Stimulated activated effector memory CD8-positive, alpha-beta T cell treated with anti-CD3 and anti-CD28 coated beads, Interleukin-12 subunit alpha, Interleukin-12 subunit beta, amount 100 ng/mL, for 72 hours (primary cell): ENCODE measurements around the gene SDCBP2.

Source experiments
- ATAC-seq: fragments of 150-1000 bp; cut with Tn5 transposase; 2 replicates; pipeline ENCODE4 v1.10.0; 2021
- DNase-seq, 2 donors: peaks; one replicate each; pipeline ENCODE4 v3.0.0; 2021 to 2022; ENCODE audit warnings: low spot score in 2 of 2
- H3K27ac Mint-ChIP-seq: one replicate; pipeline ENCODE4 v1.8.0; 2022; ENCODE audit warnings: mild to moderate bottlenecking, mixed read lengths
- H3K36me3 Mint-ChIP-seq: one replicate; pipeline ENCODE4 v1.8.0; 2022; ENCODE audit warnings: mild to moderate bottlenecking, mixed read lengths
- H3K4me1 Mint-ChIP-seq: one replicate; pipeline ENCODE4 v1.8.0; 2022; ENCODE audit warnings: mixed read lengths
- H3K4me3 Mint-ChIP-seq: one replicate; pipeline ENCODE4 v1.8.0; 2022; ENCODE audit warnings: mild to moderate bottlenecking, mixed read lengths
- H3K9me3 Mint-ChIP-seq: one replicate; pipeline ENCODE4 v1.8.0; 2022; ENCODE audit warnings: mixed read lengths

SDCBP2 gene

DNA sequence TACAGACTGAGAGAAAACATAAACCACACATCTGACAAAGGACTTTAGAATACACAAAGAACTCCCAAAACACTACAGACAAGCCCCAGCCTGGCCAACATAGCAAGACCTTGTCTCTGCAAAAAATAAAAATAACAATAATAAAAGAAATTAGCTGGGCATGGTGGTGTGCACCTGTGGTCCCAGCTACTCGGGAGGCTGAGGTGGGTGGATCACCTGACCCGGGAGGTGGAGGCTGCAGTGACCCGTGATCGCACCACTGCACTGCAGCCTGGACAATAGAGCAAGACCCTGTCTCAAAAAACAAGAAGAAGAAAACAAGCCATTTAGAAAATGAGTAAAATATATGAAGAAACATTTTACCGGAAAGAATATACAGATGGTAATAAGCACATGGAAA, 13.1 kb downstream of the SDCBP2 start:
- Mint-ChIP-seq H3K36me3 (no peaks in the 10 kb centered on the region), H3K4me3 (no peak overlapping the region), H3K27ac (no peak overlapping the region), H3K9me3 (no peaks in the 10 kb centered on the region), H3K4me1 (peaks cover 10% of the 10 kb centered on the region)
- DNase-seq = no peak
- no peak for ATAC-seq

DNA sequence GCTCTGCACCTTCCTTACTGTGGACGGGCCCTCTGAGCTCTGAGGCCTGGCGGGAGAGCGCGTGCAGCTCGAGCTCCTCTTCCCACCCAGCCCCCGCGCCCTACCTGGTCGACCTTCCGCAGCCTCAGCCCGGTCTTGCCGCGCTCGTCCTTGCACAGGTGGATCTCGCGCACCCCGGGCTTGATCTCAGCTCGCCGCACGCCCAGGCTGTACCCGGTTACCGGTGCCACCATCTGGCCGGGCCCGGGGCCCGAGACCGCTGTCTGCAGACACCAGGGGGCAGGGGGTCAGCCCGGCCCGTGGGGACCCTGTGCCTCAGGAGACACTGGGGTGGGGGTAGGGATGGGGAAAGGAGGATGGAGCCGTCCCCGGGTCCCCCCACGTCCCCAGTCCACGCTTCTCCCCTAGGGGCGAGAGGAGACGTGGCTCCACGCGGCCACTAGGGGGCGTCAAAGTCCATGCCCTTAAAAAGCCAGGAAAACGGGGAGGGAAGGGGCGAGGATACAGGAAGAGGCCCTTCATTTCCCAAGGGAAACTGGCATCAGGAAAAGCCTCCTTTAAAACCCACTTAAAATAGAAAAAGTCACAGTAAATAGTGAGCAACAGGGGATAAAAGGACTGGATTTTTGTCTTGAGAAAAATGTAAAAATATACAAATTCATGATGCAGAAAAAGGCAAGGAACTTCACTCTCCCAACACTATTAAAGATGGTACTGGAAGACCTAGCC, 15.5 kb downstream of the SDCBP2 start:
- Mint-ChIP-seq H3K4me3 (no peak overlapping the region), H3K4me1 (peaks cover 10% of the 10 kb centered on the region), H3K36me3 (no peaks in the 10 kb centered on the region), H3K9me3 (no peaks in the 10 kb centered on the region), H3K27ac (no peak overlapping the region)
- DNase-seq (peak; percentile 47 to 79), ATAC-seq (peak; percentile 58)

DNA sequence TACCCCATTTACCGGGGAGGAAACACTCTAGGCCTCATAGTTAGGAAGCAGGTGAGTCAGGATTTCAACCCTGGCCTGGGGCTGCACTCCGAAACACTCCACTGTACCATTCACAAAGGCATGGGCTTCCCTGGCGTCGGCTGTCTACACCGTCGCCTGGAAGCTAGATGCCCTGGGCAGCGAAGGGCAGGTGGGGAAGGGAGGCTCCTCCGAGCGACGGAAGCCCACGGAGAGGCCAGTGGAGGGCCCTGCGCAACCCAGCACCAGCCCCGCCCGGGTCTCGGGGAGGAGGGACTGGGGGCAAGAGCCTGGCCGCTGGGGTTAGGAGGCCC, 16.1 kb downstream of the SDCBP2 start:
- H3K36me3 Mint-ChIP-seq = no peaks in the 10 kb centered on the region
- no peak overlapping the region for H3K4me3 Mint-ChIP-seq
- H3K27ac Mint-ChIP-seq = no peak overlapping the region
- DNase-seq (no peak), ATAC-seq (no peak)
- H3K4me1 Mint-ChIP-seq = peaks cover 6% of the 10 kb centered on the region
- H3K9me3 Mint-ChIP-seq = no peaks in the 10 kb centered on the region

DNA sequence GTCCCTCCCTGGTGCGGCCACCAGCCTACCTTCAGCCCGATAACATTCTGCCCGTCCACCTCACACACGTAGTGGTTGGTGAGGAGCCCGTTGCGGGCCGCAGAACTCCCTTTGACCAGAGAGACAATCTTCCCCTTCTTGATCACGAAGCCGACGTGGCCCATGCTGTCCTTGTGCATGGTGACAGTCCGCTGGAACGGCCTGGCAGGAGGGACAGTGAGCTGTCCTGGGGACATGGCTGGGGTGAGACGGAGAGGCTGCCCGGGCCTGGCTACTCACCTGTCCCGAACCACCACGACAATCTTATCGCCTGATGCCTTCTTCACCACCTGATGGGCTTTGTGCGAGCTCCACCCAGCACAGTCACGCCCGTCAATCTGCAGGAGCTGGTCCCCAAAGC, 16.6 kb downstream of the SDCBP2 start:
- Mint-ChIP-seq H3K36me3 (no peaks in the 10 kb centered on the region), H3K9me3 (no peaks in the 10 kb centered on the region), H3K4me3 (no peak overlapping the region), H3K27ac (no peak overlapping the region), H3K4me1 (peaks cover under 1% of the 10 kb centered on the region)
- no peak for ATAC-seq
- DNase-seq = no peak

DNA sequence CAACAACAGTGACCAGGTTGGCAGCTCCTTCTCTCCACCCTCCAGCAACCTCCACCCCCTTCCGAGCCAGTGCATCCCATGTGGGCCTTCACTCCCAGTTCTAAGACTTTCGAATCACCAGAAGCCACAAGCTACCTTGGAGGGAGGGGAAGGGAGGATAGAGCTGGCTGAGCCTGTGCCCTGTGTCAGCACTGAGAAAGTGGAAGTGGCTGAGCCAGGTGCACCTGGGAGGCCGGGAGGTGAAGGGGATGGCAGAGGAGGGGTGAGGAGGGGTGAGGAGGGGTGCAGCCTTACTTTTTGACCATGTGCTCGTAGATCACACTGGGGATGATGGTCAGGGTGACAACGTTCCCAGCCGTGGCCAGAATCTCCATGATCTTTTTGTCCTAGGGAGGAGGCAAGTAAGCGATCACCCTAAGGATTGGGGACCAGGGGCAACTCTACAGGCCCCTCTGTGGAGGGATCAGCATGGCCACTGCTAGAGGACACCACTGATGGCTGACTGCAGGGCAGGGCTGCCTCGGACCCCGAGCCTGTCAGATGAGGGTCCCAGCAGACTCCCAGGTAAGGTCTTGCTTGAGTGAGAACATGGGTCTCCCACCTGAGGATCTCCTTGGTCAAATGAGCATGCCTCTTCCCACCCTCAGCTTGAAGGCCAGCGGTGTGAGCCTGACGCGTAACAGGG, 18.3 kb downstream of the SDCBP2 start:
- Mint-ChIP-seq H3K4me3 (no peak overlapping the region), H3K4me1 (no peaks in the 10 kb centered on the region), H3K36me3 (peaks cover 1% of the 10 kb centered on the region), H3K9me3 (no peaks in the 10 kb centered on the region), H3K27ac (no peak overlapping the region)
- no peak for DNase-seq
- no peak for ATAC-seq

DNA sequence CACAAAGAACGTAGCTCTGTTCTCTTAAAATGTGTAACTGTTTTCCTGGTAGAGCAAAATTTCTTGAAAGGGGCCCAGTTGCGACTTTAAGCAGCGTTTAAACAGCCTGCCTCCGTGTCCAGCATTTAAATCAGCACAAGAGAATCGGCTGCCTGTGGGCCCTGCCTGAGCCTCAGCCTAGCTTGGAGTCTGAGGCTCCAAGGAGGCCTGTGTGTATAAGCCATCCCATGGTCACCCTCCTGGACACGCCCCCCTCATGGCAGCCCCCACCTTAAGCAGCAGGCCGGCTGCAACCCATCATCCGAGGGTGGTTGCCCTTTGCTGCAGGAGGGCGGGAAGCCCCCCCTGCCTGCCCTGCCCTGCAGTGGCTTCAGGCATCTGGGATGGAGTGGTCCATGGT, 18.9 kb downstream of the SDCBP2 start:
- DNase-seq (no peak), ATAC-seq (no peak)
- Mint-ChIP-seq H3K36me3 (peaks cover 5% of the 10 kb centered on the region), H3K4me3 (no peak overlapping the region), H3K9me3 (no peaks in the 10 kb centered on the region), H3K27ac (no peak overlapping the region), H3K4me1 (no peaks in the 10 kb centered on the region)

DNA sequence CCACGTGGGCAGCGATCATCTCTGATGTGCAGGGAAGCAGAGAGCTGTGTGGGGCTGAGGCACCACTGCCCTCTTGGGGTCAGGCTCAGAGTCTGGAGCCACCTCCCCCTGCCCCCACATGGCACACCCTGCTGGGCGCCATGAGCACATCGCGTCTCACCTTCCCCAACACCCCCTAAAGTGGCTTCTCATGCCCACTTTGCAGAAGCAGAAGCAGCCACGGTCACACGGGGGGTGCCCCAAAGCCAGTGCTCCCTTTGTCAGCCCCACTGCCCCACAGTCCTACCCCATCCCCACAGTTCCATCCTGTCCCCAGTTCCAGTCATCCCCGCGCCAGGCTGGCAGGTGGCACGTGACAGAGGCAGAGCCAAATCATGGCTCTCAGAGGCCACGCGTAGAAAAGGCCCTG, 19.5 kb downstream of the SDCBP2 start:
- Mint-ChIP-seq H3K4me3 (no peak overlapping the region), H3K36me3 (peaks cover 5% of the 10 kb centered on the region), H3K9me3 (no peaks in the 10 kb centered on the region), H3K27ac (no peak overlapping the region), H3K4me1 (no peaks in the 10 kb centered on the region)
- ATAC-seq (no peak), DNase-seq (no peak)

DNA sequence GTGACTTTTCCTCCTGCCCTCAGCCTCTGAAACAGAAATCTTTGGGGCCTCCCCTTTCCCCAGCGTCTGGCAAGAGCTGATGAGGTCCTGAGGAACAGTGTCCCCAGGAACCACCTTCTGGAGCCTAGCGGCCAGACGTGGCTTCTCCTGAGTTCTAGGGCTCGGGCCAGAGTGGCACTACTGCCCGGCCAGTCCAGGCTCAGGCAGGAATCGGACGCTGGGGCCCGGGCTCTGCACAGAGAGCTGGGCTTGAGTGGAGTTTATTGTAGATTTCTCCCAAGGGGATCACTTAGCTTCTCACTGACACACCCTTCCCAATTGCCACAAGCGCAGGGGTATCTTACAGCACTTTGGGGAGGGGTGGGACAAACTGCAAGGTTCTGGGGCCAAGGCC, 20.2 kb downstream of the SDCBP2 start:
- ATAC-seq = no peak
- no peak for DNase-seq
- H3K27ac Mint-ChIP-seq = no peak overlapping the region
- peaks cover 5% of the 10 kb centered on the region for H3K36me3 Mint-ChIP-seq
- no peak overlapping the region for H3K4me3 Mint-ChIP-seq
- H3K4me1 Mint-ChIP-seq = no peaks in the 10 kb centered on the region
- H3K9me3 Mint-ChIP-seq = no peaks in the 10 kb centered on the region

DNA sequence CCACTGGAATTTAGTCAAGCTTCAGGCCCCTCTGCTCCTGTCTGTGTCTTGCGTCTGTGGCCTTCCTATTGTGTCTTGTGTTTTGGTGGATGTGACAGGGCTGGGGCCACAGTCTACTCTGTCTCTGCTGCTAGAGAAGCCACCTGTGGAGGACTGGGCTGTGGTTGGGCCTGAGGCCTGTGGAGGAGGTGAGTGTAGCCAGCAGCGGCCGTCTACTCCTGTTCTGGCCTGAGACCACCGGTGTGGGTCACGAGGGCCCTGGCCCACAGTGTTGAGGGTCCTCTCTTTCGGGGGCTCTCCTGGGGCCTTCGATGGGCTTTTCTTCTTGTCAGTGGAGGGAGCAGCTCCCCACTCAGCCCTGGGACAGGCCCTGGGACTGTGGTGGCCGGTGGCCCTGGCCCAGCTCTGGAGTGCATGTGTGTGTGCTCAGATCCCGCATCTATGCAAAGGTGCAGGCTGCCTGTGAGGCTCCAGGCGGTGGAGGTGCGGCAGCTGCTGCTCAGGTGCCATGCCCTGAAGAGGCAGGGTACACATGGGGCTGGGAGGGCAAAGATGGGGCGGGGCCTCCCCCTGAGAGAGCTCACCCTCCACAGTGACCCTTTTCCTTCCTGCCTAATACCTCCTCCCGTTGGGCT, 20.8 kb downstream of the SDCBP2 start:
- H3K27ac Mint-ChIP-seq = peak overlapping the region; percentile 24

DNA sequence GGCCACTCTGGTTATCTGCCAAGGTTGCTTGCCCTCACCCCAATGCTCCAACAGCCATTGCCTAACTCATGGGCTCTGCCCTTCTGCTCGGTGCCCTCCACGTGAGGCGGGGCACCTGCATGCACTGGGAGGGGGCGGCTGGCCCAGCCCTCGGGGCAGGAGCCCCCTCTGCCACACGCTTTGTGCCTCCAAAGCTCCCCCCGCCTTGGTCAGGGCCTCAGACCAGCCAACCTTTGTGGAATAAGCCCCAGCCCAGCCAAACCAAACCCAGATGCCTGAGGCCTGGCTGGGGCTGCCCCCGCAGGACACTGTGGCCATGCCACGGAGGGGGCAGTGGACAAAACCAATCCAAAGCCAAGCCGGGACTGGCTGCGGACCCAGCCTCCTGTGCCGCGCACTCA, 21.4 kb downstream of the SDCBP2 start:
- no peak for DNase-seq
- no peaks in the 10 kb centered on the region for H3K4me1 Mint-ChIP-seq
- peaks cover 13% of the 10 kb centered on the region for H3K36me3 Mint-ChIP-seq
- ATAC-seq = no peak
- no peak overlapping the region for H3K4me3 Mint-ChIP-seq
- H3K9me3 Mint-ChIP-seq = no peaks in the 10 kb centered on the region
- peak overlapping the region; percentile 54 for H3K27ac Mint-ChIP-seq

More for the DNA sequence above, 20.8 kb downstream of the SDCBP2 start:
- H3K36me3 Mint-ChIP-seq = peaks cover 6% of the 10 kb centered on the region
- no peak for DNase-seq
- no peaks in the 10 kb centered on the region for H3K4me1 Mint-ChIP-seq
- H3K4me3 Mint-ChIP-seq = no peak overlapping the region
- H3K9me3 Mint-ChIP-seq = no peaks in the 10 kb centered on the region
- no peak for ATAC-seq

DNA sequence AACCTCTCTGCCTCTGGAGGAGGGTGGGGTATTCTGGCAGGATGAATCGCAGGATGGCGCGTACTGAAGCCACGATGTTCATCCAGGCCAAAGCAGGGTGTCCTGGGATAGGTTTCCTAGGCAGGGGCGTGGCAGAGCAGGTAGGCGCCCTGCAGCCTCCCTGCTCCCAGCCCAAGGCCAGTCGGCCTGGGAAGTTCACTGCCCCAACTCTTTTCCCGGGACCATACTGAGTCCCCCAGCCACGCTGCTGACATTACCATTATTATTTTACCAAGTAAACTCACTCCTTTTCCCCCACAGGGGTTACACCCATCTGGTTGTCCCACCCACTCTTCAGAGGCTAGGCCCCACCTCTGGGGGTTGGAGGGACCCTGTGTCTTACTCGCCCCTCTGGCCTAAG, 21.8 kb downstream of the SDCBP2 start:
- Mint-ChIP-seq H3K4me3 (no peak overlapping the region), H3K9me3 (no peaks in the 10 kb centered on the region), H3K36me3 (peaks cover 14% of the 10 kb centered on the region), H3K27ac (peak overlapping the region; percentile 54), H3K4me1 (no peaks in the 10 kb centered on the region)
- no peak for ATAC-seq
- DNase-seq = no peak

DNA sequence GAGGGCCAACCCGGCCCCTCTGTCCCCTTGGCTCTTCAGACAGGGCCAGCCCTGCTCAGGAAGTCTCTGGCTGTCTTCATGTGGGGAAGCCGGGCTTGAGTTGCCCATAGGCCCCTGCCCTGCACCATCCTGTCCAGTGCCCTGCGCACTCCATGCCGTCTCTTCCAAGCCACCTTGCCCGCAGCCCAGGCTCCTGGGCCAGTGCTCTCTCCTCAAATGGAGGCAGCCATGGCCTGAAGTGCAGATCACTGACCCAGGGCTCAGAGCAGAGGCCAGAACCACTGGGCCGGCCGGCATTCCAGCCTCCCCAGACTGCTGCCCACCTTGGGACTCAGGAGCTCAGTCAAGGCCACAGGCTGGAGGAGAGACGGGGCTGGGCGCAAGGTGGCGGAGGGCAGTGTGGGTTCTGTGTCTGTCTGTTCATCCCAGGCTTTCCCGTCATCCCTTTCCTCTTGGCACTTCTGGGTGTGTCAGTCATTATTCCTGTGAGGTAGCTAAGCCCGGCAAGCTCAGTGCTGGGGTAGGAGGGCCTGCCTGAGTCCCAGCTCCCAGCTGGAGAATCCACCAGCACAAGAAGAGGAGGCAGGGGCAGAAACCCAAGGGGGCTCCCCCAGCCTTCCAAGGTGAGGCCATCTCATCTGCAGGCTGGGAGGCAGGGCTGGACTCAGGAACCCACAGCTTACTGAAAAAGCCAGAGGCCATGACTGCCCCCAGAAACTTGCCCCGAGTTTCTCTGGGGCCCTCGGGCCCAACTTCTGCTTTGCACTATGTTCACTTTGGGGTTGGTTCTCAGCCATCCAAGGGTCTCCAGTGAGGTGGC, 22.4 kb downstream of the SDCBP2 start:
- Mint-ChIP-seq H3K36me3 (peaks cover 14% of the 10 kb centered on the region), H3K4me3 (no peak overlapping the region), H3K27ac (peak overlapping the region; percentile 54), H3K9me3 (no peaks in the 10 kb centered on the region), H3K4me1 (peaks cover under 1% of the 10 kb centered on the region)
- no peak for ATAC-seq
- no peak for DNase-seq

DNA sequence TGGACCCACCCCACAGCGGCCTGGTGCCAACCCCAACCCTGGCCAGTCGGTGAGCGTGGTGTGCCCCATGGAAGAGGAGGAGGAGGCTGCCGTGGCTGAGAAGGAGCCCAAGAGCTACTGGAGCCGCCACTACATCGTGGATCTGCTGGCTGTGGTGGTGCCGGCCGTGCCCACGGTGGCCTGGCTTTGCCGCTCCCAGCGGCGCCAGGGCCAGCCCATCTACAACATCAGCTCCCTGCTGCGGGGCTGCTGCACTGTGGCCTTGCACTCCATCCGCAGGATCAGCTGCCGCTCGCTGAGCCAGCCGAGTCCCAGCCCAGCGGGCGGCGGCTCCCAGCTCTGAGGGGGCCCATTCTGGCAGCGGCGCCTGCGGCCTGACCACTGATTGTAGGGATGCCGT, 23.2 kb downstream of the SDCBP2 start:
- ATAC-seq (no peak), DNase-seq (no peak)
- no peaks in the 10 kb centered on the region for H3K9me3 Mint-ChIP-seq
- no peak overlapping the region for H3K4me3 Mint-ChIP-seq
- H3K27ac Mint-ChIP-seq = peak overlapping the region; percentile 79
- peaks cover 14% of the 10 kb centered on the region for H3K36me3 Mint-ChIP-seq
- peaks cover 8% of the 10 kb centered on the region for H3K4me1 Mint-ChIP-seq

DNA sequence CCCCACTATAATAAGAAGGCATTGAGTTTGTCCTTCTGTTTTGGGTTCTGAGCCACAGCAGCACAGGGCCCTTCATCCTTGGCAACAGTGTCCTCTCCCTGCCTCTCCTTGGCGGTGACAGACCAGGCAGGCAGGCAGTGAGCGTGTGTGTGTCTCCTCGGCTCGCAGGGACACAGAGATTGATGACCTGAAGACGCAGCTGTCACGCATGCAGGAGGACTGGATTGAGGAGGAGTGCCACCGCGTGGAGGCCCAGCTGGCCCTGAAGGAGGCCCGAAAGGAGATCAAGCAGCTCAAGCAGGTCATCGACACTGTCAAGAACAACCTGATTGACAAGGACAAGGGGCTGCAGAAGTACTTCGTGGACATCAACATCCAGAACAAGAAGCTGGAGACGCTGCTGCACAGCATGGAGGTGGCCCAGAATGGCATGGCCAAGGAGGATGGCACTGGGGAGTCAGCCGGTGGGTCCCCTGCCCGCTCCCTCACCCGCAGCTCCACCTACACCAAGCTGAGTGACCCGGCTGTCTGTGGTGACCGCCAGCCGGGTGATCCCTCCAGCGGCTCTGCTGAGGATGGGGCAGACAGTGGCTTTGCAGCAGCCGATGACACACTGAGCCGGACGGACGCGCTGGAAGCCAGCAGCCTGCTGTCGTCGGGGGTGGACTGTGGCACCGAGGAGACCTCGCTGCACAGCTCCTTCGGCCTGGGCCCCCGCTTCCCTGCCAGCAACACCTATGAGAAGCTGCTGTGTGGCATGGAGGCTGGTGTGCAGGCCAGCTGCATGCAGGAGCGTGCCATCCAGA, 24.0 kb downstream of the SDCBP2 start:
- H3K4me1 Mint-ChIP-seq = peaks cover 11% of the 10 kb centered on the region
- peaks cover 14% of the 10 kb centered on the region for H3K36me3 Mint-ChIP-seq
- H3K4me3 Mint-ChIP-seq = no peak overlapping the region
- ATAC-seq (no peak), DNase-seq (no peak)
- peak overlapping the region; percentile 79 for H3K27ac Mint-ChIP-seq
- no peaks in the 10 kb centered on the region for H3K9me3 Mint-ChIP-seq
